Activated CD8-positive, alpha-beta memory T cell treated with anti-CD3 and anti-CD28 coated beads for 1 hour (primary cell): Measurements from ENCODE around the gene SH2D2A.
A peak's percentile ranks its signal among the peaks of the same experiment; 100 is the strongest.

Source experiments
- DNase-seq, 2 donors: peaks; one replicate each; pipeline ENCODE4 v3.0.0-alpha.2; 2020; ENCODE audit warnings: low read depth in 1 of 2; ENCODE audit errors: extremely low read depth in 1 of 2

Gene SH2D2A

DNA sequence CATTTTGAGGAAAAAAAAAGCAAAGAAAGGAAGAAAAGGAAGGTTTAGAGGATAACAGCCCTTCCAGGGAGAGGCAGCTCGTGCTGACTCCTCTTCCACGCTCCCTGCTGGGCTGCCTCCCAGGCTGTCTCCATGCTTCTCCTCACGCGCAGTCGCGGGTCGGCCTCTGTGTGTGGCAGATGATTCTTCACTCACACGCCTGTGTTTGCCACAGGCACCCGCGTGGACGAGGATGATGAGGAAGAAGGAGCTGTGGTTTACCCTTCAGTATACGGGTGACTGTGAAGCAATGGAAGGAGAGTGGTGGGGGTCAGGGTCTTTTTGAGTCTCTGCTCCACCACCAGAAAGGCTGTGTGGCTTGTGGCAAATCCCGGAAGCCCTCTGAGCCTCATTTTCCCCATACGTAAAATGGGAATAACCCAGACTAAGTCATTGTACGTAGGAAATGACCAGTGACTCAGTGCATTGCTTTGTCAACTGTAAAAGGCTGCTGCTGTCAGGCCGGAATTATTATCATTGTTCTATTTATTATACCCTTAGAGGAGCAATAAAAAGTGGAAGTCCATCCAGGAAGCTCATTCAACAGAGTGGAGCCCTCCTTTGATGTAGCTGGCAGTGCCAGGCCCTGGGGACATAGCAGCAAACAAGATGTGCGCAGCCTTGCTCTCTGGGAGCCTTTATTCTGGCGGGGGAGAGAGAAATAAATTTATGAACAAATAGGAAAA lies 11.9 kb upstream of the SH2D2A start:
- no peak for DNase-seq

DNA sequence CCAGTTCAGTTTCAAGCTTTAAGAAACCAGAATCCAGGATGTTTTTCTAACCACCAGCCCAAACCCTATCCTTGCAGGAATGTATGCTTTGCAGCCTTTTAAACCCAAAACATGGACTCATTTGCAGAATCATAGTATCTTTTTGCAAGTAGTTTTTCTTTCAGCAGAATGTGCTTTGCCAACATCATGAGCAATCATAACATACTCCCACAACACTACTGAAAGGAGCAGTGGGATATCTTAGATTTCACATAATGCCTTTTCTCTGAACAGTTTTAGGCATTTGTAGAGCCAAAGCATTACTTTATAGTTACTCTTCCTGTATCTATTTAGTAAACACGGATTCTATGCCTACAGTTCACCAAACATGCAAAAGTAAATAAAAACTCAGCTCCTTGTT lies 10.0 kb upstream of the SH2D2A start:
- DNase-seq, result no peak

DNA sequence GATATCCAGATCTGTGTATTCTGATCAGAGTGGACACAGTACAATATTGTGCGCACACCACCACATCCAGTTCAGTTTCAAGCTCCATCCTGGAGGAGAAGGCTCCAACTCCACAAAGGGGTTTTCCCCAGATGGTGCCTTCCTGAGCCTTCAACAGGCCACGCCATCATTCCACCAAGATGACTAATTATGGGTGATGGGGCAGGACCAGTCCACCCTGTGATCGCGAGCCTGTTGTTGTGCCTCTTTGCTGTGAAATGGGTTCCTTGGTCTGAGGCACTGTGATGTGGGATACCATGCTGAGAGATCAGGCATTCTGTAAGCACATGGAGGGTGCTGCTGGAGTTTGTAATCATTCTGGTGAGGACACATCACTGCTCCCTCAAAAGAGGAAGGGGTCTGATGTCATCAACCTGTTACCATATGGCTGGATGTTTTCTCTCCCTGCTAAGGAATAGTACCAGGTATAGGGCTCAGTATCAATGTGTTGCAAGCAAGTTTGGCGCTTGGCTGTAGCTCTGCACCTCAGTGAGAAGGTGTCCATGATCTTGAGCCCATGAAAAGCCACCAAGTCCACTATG lies 6.7 kb upstream of the SH2D2A start:
- no peak for DNase-seq

DNA sequence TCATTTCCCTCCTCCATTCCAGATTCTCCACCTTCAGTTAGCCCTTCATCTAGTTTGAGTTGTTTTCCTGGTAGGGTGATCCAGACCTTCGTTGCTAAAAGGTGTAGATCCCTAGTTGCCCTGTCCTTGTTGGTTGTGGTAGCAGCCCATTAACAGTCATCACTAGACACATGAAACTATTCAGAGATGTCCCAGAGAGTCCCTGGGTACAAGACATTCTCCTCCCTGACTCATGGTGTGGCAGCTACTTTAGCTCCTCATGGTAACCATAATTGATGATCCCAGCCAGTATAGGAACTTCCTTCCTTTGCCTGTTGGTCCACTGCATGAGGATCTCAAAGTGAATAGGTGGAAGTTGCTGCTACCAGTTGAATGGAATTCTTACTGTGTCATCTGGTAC lies 6.0 kb upstream of the SH2D2A start:
- DNase-seq, result no peak

DNA sequence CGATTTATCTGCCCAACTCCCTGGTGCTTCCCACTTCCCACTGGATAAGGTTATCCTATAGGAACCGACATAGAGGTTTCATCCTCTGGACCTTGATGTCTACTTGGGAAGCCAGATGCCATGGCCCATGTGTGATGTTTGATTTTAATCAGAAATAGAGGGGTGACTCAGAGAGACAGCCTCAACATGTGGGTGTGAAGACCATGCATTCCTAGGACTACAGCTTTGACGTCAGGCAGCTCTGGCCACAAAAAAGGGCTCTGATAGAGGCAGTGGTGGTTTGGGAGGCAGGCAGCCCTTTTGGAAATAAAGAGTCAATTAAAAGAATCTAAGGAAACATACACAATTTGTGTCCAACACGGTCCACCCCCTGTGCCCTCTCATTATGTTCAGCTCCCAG lies 5.2 kb upstream of the SH2D2A start:
- DNase-seq, result no peak

DNA sequence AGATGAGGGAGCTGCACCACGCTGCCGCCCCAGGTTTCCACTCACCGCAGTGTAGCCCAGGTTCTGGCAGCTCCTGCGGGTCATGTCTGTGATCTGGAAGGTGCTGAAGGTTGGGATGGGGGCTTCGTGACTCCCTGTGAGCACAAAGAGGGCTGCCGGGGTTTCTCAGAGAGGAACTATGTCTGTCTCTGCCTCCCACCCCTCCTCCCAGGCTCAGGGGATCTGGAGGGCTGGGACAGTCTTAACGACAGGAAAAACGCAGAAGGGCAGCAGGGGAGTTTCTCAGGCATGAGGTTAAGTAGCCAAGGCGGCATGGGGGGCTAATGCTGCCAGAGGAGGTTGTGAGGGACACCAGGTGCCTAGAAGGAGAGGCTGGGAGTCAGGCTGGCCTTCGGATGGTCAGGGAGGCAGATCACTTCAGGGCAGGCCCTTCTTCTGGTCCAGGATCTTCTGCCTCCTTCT lies 656 bp downstream of the SH2D2A start:
- DNase-seq, result no peak

DNA sequence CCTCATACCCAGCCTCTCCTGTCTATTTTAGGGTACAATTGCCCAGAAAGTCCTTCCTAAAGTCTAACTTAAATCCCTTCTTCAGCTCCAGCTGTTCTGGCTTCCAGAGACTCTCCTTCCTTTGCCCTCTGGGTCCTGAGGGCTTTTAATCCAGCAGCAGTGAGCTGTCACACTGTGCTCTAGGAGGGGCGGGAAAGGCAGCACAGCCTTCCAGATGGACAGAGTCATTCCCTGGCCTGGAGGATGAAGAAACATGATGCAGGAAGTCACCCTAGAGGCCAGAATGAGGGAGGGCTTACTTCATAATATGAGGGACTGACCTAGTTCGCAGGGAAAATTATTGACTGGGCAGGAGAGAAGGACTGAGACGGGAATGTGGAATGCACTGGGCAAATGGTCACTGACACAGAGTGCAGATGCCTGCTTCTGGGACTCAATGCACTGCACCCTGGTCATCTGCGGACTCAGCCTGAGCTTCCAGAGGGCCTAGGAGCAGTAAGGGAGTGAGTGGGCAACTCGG lies 1.3 kb downstream of the SH2D2A start:
- no peak for DNase-seq

DNA sequence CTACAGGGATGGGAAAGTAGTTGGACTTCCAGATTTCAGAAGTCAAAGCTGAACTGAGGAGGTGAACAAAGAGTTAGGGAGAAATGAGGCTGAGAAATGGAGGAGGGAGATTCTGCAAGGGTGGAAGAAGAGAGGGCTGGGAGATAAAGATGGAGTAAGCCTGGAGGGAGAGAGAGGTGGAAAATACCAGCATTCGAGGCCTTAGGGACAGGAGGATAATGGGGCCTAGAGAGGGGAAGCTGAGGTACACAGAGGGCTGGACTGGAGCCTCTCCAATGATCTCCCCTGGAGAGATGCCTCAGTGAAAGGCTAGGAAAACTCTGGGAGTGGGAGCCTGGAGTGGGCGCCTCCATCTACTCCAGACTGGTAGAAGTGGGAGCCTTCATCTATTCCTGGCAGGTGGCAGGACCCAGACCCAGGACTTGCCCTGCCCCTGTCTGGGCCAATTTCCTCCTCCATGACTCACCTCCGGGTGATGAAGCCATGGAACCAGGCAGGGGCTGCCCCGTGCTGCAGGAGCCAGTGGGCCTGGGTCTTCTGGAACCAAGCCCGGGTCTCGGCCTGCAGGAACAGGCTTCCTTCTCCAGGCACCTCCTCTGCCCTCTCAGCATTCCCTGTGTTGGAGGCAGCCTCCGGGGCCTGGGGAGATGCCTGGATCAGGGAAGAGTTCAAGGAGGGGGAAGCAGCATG lies 1.9 kb downstream of the SH2D2A start:
- DNase-seq, result no peak

DNA sequence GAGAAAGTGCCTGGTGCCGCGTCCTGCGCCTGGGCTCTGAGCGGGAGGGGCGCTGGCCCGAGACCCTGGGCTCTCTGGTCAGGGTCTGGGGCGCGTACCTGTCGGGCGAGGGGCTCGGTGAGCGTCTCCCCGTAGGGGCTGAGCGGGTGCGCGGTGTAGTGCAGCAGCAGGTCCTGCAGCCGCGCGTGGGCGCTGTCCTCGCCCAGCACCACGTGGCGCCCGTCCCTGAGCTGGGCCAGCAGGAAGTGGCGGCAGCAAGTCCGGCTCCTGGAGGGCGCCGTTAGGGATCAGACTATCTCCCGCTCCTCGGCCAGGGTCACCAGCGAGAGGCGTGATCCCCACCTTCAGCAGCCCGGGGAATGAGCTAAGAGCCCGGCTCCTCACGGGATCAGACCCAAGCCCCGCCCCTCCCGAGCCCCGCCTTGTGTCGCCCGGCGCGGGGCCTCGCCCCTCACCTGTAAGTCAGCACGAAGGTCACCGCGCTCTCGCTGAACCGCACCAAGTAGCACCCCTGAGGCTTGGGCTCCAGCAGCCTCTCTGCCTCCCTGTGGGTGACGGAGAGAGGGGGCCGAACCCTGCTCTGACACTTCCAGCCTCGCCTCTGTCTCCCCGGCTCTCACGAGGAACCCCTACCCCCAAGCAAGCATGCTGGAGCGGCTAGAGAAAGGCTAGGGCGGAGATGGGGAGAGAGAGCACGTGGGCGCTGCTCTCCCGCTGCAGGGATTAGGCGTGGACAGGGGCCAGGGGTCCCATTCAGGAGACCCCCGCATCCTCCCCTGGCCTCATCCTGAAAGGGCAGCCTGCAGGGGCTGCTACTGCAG lies 2.7 kb downstream of the SH2D2A start:
- peak; percentile 49 to 60 for DNase-seq

DNA sequence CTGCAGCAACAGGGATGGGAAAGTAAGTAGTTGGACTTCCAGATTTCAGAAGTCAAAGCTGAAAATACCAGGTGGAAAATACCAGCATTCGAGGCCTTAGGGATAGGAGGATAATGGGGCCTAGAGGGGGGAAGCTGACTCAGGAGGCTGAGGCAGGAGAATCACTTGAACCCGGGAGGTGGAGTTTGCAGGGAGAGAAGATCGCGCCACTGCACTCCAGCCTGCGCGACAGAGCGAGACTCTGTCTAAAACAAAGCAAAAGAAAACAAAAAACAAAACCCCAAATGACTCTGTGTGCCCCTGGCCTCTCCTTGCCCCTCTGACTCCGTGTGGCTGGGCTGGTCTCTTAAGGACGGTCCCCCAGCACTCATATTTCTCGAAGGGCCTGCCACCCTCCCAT lies 3.4 kb downstream of the SH2D2A start:
- no peak for DNase-seq

DNA sequence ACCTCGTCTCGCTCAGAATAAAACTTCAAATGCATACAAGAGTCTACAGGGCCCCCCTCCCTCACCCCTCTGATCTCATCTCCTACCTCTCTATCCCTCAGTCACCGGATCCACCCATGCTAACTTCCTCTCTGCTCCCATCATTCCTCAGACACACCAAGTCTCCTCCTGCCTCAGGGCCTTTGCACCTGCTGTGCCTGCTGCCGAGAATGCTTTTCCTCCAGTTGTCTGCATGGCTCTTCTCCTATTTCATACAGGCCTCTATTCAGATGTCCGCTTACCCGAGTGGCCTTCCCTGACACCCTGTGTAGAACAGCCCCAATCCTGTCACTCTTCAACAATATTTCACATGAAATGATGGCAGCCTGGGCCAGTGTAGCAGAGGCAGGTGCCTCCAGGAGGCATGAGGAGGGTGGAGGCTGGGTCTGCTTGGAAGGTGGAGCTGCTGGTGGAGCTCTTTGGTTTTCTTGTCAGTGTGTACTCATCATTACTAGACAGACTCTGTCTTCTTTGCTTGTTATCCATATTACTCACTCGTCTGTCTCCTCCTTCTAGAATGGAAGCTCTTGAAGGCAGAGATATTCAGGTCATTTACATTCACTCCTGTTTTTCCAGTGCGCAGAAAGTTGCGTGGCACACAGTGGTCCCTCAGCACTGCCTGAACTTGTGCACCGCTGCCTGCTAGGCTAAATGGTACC lies 4.2 kb downstream of the SH2D2A start:
- DNase-seq, result no peak

DNA sequence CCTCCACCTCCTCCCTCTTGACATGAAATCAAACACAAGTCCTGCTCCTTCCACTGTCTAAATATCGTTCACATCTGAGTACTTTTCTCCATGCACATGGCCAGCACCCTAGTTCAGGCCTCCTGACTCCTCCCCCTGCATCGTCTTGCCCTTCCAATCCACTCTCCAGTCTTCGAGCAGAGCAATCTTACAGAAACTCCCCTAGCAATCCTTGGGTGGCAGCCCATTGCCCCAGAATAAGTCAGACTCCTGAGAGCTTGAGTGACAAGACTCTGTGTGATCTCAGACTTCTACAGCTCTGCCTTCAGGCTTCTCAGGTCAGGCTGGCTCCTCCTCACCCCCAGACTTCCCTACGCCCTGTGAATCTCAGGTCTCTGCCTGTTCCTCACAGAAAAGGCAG lies 5.5 kb downstream of the SH2D2A start:
- no peak for DNase-seq

DNA sequence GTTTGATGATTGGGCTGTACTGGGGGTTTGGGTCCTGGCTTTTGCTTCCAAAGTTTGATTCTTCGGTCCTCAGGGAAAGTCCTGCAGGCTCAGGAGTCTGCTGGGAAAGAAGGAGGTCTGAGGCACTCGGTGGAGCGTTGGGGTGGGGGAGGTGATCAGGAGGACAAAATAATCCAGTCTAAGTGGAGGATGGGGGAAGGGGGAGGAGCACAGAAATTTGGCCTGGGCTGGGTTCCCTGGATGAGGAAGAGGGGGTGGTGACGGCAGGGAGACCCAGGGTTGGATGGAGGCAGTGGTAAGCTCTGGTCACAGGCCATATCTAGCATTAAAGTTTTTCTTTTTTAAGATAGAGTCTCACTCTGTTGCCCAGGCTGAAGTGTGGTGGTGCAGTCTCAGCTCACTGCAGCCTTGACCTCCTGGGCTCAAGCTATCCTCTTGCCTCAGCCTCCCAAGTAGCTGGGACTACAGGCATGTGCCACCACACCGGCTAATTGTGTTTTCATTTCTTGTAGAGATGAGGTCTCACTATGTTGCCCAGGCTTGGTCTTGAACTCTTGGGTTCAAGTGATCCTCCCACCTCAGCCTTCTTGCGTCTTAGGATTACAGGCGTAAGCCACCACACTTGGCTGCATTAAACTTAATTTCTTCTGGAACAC lies 6.8 kb downstream of the SH2D2A start:
- DNase-seq, result no peak

DNA sequence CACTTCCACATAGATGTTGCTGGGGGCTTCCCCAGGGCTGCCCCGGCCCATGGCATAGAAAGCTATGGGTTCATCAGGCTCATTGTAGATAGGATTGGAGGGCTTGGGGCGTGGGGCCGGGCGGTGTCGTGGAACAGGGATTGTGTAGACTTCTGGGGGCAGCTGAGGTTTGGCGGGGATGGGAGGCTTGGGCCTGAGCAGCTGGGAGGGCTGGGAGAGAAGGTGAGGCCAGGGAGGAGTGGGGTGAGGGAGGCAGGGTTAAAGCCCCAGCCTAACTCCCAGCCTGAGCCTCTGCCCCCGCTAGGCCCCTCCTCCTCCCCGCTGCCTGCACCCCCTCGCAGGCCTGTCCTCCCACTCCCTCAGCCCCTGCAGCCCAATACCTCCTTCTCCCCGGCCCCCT lies 7.4 kb downstream of the SH2D2A start:
- DNase-seq, result no peak

DNA sequence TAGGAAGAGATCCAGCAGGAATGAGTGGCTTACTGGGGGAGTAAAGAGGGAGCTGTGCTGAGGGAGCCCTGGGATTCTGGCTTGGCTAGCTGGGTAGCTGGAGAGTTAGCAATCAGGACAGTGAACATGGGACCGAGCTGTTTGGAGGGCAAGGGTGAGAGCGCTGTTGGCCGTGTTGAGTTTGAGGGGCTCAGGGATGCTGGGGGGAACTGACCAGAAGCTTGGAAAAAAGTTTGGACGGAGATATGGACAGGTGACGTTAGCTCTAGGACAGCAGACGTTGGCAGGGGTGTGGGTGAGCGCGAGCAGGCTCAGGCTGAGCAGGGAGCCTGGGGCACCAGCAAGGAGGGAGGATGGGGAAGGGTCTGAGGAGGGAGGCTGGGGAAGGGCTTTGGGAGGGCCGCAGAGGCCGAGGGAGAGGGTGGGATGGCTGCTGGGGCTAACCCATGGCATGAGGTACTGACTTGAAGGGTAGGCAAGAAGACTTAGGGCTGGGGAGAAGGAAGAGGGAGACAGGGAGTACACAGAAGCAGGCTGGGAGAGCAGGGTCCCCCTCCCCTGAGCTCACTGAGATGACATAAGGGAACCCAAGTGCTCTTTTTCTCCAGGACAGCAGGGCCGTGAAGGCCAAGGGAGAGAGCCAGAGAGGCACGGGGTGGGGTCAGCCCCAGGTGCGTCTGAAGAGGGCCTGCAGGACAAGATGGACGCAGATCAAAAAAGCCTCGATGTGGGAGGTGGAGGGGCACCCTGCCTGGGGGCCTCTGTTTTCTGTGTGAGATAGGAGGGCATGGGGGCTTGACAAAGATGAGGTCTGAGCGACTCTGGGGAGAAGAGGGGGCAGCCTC lies 8.2 kb downstream of the SH2D2A start:
- no peak for DNase-seq

DNA sequence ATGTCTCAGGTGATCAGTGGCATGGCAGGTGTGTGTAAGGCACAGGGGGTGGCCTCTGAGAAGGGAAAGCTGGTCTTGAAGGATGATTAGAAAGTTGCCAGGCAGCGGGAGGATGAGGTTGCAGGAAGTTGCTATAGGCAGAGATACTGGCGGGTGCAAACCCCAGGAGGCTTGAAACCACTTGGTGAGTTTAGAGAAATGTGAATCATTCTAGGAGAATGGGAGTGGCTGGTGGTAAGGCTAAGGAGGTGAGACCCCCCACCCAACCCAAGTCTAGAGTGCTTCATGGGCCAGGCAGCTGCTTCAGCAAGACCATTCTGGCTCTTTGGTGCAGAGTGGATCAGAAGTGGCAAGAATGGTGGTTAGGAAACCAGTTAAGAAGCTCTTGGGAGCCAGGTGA lies 9.0 kb downstream of the SH2D2A start:
- no peak for DNase-seq

DNA sequence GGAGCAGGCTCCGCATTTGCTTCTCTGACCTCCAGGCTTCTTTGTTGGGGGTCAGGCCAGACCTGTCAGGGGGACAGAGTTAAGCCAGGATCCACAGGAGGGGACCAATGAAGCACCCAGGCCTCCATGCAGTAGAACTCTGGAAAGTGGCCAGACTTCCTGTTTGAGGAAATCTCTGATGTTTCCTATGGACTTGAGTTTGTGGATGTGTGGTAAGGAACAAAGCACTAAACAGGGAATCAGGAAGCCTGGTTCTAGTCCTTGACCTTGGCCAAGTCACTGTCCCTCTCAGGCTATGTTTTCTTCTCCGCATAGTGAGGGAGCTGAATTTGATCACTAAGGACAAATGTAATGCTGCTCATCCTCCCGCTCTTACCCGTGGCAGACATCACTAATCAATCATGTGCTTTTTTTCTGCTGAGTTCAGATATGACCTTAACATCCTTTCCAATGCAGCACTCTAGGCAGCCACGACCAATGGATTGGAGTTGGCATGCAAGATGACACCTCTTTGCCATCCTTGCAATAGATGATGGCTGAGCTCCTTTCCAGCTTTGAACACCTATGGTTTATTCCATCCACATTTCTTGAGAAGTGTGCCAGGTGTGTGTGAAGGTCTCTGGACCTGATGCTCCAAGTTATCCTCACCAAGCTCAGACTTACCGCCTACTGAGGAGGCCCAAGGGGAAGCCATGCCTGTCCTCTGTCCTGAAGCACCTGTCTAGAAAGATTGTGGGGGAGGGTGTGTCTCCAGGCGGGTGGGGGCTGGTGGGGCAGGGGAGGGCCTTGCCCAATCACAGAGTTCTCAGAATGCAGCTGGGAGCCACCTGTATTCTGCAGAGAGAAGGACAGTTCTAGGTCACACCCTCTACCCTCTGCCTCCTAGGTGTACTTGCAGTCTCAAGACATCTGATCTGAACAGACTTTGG lies 9.9 kb downstream of the SH2D2A start:
- DNase-seq, result no peak
